Measurements from ENCODE around the gene HM13. TPM values are rescaled to one million over a fixed set of nuclear protein-coding genes. Genes with fewer than 3 reads are reported as not detected.

HM13 gene
- total and polyA plus RNA-seq, 2 of the 13 experiments (the other 11 are each of a cell fraction or from before 2014, with no cell fraction given): 118 to 243 TPM

GRCh38 chr20:31608251-31608945 is 94.2 kb downstream of the HM13 start (continued):
- TF ChIP-seq STAG1 (CRISPR knock-in tag; IDR thresholded peaks at IDR 0.05) (peak; percentile 35), POLR2AphosphoS5 (IDR thresholded peaks at IDR 0.05; ENCODE audit: low read depth, low read length) (peak; percentile 69), ZBTB8A (CRISPR knock-in tag; IDR thresholded peaks at IDR 0.05; ENCODE audit: borderline replicate concordance, low read depth) (peak; percentile 97), ZNF292 (CRISPR knock-in tag; IDR thresholded peaks at IDR 0.05; ENCODE audit: borderline replicate concordance, low read depth) (peak; percentile 99), ZNF709 (CRISPR knock-in tag; IDR thresholded peaks at IDR 0.05) (peak; percentile 98), YEATS2 (CRISPR knock-in tag; IDR thresholded peaks at IDR 0.05; ENCODE audit: borderline replicate concordance) (peak; percentile 90), ZNF318 (CRISPR knock-in tag; IDR thresholded peaks at IDR 0.05) (peak; percentile 98), ZBTB49 (CRISPR knock-in tag; IDR thresholded peaks at IDR 0.05; ENCODE audit: borderline replicate concordance) (peak; percentile 55; the same call in 1 of the 2 replicates), JUND (CRISPR knock-in tag; IDR thresholded peaks at IDR 0.05) (peak; percentile 96), ZBTB1 (CRISPR knock-in tag; IDR thresholded peaks at IDR 0.05; ENCODE audit: borderline replicate concordance) (no peak; the same call in 1 of the 2 replicates), NR2F6 (IDR thresholded peaks at IDR 0.05) (peak; percentile 85), NR2F6 (CRISPR knock-in tag; IDR thresholded peaks at IDR 0.05) (peak; percentile 97), HOXA7 (CRISPR knock-in tag; IDR thresholded peaks at IDR 0.05) (no peak), ZNF703 (CRISPR knock-in tag; IDR thresholded peaks at IDR 0.05; ENCODE audit: borderline replicate concordance) (peak; percentile 100), TFAP4 (IDR thresholded peaks at IDR 0.05; ENCODE audit: borderline replicate concordance, low read depth) (peak; percentile 100), CENPT (CRISPR knock-in tag; IDR thresholded peaks at IDR 0.05; ENCODE audit: low read depth) (peak; percentile 67), ONECUT2 (CRISPR knock-in tag; IDR thresholded peaks at IDR 0.05) (peak; percentile 77; the same call in 1 of the 2 replicates)

Data from HepG2 (cell line).